ENCODE measurements around the gene CYB561D1.

GRCh38 chr1:109513110-109513710 lies 19.3 kb downstream of the CYB561D1 start:
- no peak for TF ChIP-seq CTCF (conservative IDR thresholded peaks at IDR 0.05; ENCODE audit: low read length)
- TF ChIP-seq EZH2phosphoT487 (IDR thresholded peaks at IDR 0.05; ENCODE audit: borderline replicate concordance): no peak

Measured in Loucy (cell line).